HG03521 (cell line): ENCODE data around the gene CLEC16A.

Experiments
- ATAC-seq: cut with Tn5 transposase; IDR thresholded peaks from one replicate; pipeline ENCODE4 v1.9.1; 2021; ENCODE audit warnings: mild to moderate bottlenecking, moderate library complexity; ENCODE audit not compliant: unreplicated experiment

Gene CLEC16A

DNA sequence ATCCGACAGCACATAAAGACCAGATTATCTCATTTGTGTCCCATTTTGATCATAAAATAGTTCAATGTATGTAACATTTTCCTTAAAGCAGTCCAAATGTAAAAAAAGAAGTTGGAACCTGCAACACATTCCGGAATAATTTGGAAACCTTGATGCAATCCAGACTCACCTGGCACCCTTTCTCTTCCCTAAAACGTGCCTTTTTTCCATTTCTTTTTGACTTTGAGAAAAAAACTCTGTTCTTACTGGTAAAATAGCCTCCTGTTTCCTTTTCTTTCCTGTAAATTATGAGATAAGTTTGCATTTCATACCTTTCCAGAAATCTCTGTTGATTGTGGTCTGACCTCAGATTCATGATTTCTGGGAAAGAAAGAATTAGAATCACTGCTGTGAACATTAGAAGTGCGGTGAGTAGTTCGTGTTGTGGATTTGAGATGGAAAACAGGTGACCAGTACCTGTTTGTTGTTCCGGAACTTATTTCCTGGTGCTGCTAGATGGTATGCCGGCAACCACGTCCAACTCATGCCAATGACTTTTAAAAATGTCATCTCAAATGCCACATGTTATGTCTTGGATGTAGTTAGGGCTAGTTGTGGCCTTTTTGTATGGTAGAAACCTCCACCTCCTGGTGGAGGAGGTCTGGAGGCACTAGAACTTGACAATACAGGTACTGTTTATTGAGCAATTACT is 203.5 kb downstream of the CLEC16A start:
- ATAC-seq, result no peak

DNA sequence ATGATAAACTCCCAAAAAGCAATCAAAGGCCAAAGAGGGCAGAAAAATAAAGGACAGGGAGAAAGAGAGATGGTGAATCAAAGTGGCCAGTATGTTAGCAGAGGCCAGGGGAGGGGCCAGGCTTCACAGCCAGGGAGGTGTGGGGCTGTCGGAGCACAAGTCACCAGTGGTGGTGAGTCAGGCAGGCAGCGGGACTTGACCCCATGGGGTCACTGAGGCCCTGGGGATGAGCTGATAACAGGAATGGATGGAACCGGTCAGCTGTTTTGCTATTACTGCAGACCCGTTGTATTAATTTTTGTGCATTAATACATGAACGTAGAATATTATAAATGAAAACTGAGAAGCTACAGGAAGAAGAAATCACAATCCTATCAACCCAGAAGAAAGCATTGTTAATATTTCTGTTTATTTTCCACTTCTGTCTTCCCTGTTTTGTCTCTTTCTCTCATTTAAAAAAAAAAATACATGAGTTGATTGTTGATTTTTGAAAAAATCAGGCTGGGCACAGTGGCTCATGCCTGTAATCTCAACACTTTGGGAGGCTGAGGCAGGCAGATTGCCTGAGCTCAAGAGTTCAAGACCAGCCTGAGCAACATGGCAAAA is 204.8 kb downstream of the CLEC16A start:
- ATAC-seq, result no peak

DNA sequence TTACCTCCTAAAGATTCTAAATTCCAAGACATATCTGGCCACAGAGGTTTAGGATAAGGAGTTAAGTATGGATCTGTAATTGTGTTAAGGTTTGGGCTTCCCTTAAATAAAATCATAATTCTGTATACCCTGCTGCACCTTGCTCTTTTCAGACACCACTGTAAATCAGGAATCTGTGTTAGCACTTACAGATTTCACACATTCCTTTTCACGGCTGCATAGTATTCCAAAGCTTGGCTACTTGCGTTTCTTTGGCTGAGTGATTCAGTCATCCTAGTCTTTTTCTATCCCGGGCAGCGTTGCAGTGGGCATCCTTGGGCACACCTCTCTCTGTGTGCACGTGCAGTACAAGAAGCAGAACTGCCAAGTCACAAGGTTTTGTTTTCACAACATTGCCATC is 205.8 kb downstream of the CLEC16A start:
- ATAC-seq, result no peak

DNA sequence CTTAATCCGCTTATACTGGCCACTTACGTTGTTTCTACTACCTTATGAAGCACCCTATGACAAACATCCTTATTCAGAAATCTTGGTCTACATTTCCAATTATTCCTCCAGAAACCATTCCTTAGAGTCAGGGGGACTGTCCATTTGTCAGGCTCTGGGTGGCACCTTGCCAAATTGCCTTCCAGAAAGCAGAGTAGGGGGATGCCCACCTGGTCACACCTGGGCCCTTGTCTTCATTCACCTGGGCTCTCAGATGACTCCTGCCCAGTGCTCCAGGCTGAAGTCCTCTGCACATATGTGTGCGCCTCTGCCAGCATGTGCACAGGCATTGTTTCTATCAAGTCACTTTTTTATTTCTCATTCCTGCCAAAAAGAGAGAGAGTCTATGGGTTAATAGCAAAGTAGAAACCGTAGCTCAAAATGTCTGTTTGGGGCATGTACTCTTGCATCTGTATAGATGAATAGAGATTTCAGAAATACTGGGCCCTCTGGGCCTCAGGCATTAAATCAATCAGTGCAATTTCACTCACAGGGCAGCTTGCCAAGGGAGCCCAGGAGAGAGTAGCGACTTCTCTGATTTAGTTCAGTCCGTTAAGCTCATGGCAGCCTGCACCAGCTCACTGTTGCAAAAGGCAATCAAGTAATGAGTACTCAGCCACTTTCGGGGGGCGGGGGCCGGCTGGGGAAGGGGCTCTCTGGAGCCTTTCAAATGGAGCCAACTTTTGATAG is 207.0 kb downstream of the CLEC16A start:
- no peak for ATAC-seq

DNA sequence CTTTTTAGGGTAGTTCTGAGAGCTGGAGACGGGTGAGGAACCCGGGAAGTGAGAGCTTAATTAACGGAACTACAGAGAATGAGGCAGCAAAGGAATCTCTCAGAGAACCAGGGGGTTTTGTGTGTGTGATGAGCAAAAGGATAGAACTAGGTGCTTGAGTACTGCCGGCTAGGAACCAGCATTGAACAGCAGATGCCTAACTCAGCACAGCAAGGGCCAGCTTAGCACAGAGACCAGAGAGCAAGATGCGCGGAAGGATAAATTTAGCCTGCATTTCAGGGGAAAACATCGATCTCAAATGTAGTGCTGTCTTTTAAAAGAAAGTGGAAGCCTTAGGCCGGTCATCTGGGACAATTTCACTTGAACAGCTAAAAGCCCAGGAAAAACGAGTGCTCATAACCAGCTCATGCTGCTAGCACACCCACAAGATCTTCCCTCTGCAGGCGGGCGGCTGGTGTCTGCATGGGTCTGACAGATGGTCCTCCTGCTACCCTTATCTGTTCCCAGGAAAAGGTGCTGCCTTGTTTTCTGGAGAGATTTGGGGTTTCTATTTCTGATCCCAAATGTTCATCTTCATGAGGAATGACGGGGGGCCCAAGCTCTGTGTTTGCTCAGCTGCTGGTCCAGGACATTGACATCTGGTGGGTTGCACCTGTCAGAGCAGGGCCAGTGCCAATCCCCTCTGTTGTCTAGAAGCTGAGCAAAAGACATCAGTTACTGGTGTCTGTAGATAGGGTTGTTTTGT is 207.7 kb downstream of the CLEC16A start:
- ATAC-seq, result no peak

DNA sequence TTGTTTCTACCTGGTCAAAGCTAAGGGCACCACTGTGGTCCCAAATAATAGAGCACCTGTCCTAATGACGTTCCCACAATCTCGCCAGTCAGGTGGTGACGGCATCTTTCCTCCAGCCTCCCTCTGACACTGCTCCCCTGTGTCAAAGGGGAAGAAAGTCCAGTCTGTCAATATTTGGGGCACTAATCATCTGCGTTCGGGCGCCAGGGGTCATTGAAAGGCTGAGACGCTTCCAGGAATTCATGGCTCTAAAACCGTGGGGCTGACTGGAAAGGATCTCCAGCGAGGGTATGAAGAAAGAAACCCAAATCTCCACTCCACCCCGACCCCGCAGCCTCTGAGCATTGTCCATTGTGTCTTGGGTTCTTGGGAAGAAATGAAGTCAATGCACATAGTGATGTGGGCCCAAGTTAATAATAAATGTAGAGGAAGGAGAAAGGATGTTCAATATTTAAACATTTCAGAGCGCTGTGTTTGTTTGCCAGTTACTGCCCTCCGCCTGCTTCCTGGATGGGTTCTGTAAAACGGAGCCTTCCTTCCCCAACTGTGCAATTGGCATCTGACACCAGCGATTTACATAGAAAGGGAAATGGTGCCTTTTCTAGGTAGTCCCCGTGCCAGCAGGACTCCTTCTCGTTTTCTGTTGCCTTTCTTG is 208.4 kb downstream of the CLEC16A start:
- no peak for ATAC-seq

DNA sequence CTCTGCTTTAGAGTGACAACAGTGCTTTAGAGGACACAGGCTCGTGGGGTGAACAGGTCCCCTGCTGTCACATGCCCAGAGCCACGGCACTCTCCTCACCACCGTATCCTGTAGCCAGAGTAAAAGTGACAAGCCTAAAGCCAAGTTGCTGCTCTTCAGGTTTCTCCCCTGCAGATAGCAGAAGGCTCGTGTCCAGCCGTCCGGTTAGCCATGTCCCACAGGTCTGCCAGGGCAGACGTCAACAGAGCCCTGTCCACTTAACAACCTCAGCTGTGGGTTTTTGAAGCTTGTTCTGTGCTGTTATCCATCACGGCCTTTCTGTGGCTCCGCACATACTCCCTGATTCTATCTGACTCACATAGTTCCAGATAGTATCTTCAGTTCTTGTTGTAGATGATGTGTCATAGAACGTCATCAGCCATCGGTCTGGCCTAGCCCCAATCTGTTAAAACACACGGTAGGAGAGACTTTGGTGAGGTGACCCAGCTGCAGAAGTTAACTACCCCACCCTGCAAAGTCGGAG is 211.0 kb downstream of the CLEC16A start:
- ATAC-seq, result no peak

DNA sequence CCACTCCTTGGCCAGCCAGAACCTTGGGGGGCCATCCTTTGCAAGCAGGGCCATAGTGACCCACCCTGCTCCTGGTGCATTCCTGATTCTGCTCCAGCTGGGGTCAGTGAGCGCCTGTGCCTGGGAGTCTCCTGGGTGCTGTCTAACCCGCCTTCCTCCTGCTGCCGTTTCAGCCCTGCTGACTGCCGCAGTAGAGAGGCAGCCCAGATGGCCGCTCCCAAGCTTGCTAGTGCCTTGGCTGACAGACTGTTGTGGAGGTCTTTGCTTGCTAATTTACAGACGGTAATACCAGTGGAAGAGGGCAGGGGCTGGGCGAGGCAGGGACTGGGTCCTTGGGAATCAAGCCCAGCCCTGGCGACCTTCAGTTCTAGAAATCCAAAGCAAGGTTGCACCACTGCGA is 212.0 kb downstream of the CLEC16A start:
- ATAC-seq, result no peak

DNA sequence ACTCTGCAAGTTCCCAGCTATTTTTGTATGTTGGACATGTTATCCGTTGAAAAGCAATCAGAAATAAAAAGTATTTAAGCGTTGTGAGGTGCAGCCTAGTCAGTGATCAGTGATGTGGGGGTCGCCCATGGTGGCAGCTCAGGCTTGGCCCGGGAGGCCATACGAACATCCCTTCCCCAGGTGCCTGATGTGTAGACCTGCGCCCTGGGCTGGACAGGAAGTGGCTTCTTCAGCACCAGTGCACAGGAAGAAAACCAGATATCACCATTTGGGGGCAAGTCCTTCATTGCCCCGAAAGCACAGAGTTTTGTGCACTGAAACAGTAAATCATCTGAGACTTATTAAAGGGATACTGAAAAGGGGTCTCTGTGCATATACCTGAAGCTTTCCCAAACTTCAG is 212.8 kb downstream of the CLEC16A start:
- ATAC-seq, result no peak

DNA sequence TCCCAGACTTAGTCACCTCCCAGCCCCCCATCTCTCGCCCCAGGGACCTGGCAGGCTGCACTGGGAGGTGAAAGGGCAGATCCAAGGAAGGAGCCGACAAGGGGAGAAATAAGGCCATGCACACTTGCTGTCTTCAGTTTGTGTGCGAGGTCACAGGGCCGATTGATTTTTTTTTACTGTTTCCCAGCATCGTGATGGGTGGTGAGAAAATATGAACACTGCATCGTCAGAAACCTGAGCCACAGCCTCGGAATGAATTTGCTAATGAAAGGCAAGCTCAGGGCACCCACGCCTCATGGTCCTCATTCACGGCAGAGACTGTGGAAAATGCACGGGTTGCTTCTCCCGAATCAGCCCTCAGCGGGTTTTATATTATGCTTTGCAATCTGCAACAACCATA is 213.7 kb downstream of the CLEC16A start:
- ATAC-seq, result no peak

DNA sequence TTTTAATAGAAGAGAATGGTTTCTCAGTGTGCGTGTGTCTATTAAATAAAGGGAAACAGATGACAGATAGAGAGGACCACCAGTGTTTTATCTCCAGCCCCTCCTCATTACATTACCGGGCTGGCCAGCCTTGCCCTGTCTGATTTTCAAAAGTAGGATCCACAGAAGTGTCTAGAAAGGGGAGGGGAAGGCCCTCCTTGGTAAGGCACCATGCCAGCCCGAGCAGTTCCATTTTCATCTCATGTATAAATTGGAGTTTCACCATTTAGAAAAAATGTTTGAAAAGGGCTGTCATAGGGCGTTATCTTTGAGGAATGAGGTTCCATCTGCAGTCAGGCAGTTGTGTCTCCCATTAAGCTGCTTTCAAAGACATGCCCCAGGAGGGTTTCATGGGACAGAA is 214.9 kb downstream of the CLEC16A start:
- ATAC-seq, result no peak

DNA sequence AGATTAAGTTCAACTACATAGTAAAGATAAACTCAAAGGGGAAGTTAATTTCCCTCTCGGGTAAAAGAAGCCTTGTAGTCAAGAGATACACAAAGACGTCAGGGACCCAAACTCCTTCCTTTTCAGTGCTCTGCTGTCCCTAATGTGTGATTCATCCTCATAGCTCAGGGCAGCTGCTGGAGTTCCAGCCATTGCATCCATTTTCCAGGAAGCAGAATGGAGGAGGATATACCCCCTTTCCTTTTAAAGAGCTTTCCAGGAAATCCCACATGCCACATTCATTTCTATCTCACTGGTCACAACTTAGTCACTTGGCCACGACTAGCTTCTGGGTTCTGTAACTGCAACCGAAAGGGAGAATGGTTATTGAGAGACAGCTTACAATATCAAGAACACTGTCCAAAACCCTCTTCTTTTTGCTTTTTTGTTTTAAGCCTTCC is 216.3 kb downstream of the CLEC16A start:
- ATAC-seq, result no peak

DNA sequence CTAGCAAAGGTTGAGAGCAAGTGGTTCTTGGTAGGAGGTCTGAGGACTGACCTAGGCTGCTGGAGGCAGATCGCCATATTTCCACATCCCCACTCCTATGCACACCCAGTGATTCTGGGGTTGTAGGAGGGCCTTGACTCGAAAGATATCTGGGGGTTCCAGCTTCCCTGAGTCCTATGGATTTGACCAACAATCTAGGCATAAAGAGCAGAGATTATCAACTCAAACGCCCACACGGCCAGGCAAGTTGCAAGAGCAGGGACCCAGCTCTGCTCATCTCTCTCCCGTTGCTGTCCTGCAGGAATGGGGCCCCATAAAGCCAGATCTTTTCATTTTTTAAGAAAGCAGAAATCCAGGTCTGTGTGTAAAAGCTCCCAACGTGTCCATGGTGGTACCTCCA is 217.1 kb downstream of the CLEC16A start:
- no peak for ATAC-seq

DNA sequence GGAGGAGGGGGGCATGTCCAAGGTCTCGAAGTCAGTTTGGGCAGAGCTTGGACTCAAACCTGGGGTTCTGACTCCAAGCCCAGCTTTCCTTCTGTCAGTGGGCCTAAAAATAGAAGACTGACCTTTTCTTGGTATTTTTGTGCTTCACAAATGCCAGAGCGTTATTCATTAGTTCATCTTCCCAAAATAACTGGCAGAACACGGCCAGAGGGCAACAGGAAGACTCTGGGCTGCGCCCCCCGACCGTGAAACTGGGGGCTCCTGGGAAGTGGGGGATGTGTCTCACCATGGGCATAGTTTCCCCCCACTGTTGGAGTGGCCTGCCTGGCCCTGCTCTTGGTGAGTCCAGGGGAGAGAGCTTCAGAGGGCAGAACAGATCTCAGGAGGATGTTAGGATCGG is 217.6 kb downstream of the CLEC16A start:
- ATAC-seq, result no peak

DNA sequence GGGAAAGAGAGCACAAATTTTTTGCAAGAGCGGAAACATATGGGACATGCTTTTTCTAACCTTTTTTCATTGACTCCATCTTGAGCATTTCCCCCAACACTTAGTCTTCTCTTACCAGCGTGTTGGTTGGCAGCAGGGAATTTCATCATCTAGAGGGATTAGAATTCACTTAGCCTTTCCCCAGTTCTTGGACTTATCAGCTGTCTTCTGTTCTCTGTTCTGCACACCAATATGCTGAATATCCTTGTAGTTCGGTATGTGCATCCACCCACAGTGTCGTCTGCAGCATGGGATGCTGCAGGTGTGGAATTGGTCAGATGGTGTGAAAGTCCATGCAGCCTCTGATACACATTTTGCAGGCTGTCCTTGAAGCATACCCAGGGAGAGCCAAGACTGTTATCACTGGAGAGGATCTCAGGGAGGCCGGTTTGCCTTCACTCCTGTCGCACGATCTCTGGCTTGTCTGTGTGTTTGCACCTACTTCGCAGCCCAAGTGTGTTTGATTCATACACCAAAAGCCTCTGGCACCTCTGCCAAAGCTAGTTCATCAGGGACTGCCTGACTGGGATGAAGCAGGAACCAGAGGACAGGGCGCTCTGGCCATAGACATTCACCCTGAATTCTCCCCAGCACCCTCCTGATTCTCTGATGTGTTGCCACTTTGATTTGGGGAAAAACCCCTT is 218.4 kb downstream of the CLEC16A start:
- no peak for ATAC-seq

DNA sequence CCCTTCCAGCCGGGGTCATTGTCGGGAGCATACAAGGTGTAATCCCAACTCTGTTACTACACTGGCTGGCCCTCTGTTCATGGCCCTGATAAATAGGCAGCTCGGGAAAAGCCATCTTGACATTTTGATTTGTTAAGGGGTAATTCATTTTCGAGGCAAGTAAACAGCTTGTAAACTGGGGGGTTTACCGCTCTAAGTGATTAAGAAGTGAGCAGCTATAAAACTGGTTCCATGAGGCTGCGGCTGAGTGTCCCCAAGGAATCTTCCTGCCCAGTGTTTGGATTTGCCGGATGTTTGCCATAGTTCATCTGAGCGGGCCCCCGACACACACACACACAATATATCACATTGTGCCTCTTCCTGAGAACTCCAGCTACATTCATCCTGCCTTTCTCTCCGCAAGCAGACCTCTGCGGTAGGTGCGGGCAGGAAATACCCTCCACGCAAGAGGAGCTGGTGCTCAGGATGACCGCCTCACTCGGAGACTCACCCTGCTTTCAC is 219.4 kb downstream of the CLEC16A start:
- no peak for ATAC-seq

DNA sequence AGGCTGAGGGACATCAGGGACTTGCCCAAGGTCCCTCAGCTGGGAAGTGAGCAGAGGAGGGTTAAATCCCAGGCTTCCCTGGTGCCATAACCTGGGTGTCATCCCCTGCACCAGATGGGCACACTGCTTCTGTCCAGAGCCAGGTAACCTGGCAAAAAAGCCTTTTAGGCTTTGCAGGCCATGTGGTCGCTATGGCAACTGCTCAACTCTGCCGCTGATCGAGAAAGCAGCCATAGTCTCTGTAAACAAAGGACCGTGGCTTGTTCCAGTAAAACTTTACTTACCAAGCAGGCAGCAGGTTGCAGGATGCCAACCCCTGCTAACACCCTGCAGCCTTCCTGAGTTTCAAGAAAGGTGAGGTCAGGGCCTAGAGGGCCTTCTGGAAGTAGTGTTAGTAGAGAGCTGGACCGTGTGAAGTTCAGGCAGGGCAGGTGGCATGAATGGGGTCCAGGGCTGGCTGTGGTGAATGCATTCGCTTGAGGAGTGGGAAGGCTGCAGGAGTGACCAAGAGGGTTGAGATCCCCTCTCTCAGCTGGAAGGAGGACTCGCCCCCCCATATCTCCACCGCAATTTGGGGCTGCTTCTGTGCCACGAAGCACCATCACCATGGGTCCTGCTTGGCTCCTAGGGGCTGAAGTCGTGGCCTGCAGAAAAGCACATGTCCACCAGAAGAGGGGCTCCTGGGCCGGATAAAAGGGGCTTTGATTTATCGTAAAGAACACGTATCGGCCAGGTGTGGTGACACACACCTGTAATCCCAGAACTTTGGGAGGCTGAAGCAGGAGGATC is 220.3 kb downstream of the CLEC16A start:
- no peak for ATAC-seq

DNA sequence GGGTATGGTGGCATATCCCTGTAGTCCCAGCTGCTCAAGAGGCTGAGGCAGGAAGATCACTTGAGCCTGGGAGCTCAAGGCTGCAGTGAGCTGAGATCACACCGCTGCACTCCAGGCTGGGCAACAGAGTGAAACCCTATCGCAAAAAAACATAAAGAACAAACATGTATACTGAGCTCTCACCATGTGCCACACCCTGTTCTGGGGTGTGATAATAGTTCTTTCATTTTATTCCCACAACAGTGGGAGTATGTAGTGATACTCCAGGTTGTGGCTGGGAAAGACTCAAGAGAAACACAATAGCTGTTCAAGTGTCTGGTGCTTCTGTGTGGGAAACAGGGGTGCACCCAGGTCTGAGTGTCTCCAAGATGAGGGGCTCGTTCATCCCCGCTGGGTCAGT is 221.0 kb downstream of the CLEC16A start:
- ATAC-seq, result no peak
